GM12878 (cell line): ENCODE results near the gene BAHD1. TPM values are rescaled to one million over a fixed set of nuclear protein-coding genes. Genes with fewer than 3 reads are reported as not detected.

Source experiments
- ATAC-seq: fragments of 200-7000 bp; cut with Tn5 transposase; 3 replicates; pipeline ENCODE4 v1.9.1; 2020; ENCODE audit warnings: mild to moderate bottlenecking, moderate library complexity
- BruUV-seq: library from RNA; stranded (reverse); fragments of 400-500 nt; replicated peaks from 2 replicates; lab custom pipeline; 2021; lab: Mats Ljungman, UMichigan
- CTCF ChIA-PET: fragments of 300-600 bp; sonication (Branson Sonifier 250); formaldehyde crosslinking; extraction: SDS; loops from one replicate; lab custom pipeline; 2021; ENCODE audit warnings: inconsistent platforms; lab: Yijun Ruan, JAX
- POLR2A ChIA-PET: fragments of 350-600 bp; formaldehyde crosslinking; extraction: SDS; loops from one replicate; lab custom pipeline; 2021; ENCODE audit warnings: inconsistent platforms; lab: Charles Lee
- RAD21 ChIA-PET: fragments of 300-600 bp; sonication (Branson Sonifier 250); formaldehyde crosslinking; loops from one replicate; lab custom pipeline; 2023; ENCODE audit warnings: antibody characterized with exemption; ENCODE audit not compliant: unreplicated experiment; lab: Charles Lee
- SMC1A ChIA-PET: fragments of 300-600 bp; sonication (Branson Sonifier 250); formaldehyde crosslinking; loops from one replicate; lab custom pipeline; 2023; ENCODE audit not compliant: unreplicated experiment, uncharacterized antibody; lab: Charles Lee
- DNase-seq: peaks from one replicate; pipeline ENCODE4 v3.0.0-alpha.2; 2011; ENCODE audit warnings: low read depth, low spot score
- FAIRE-seq: peaks from 3 replicates; lab custom pipeline; 2011; peaks lifted over from hg19 to GRCh38; lab: Jason Lieb, UNC
- H2AFZ ChIP-seq: 2 replicates; pipeline ENCODE4 v1.6.0; 2011; ENCODE audit warnings: low read depth, low read length, control low read depth; ENCODE audit not compliant: control insufficient read depth
- H3K27ac ChIP-seq: 2 replicates; pipeline ENCODE4 v1.5.1; 2011; ENCODE audit warnings: control low read depth; ENCODE audit not compliant: control insufficient read depth, insufficient read depth
- H3K27me3 ChIP-seq, 2 experiments: replicated peaks in 1 of 2; 2 replicates each; pipeline versions ENCODE4 v1.6.0 to v1.6.1; 2011; ENCODE audit warnings: low read length in 1 of 2; ENCODE audit not compliant: control insufficient read depth in 2 of 2, insufficient read depth in 2 of 2
- H3K36me3 ChIP-seq, 2 experiments: 2 replicates each; pipeline ENCODE4 v1.5.1; 2011; ENCODE audit warnings: low read length in 1 of 2; ENCODE audit not compliant: control insufficient read depth in 2 of 2, insufficient read depth in 2 of 2
- H3K4me1 ChIP-seq: 2 replicates; pipeline ENCODE4 v1.6.1; 2011; ENCODE audit warnings: mild to moderate bottlenecking, low read length, moderate library complexity, mixed read lengths; ENCODE audit not compliant: control insufficient read depth, insufficient read depth
- H3K4me2 ChIP-seq: 2 replicates; pipeline ENCODE4 v1.6.0; 2011; ENCODE audit warnings: control low read depth; ENCODE audit not compliant: control insufficient read depth, insufficient read depth
- H3K4me3 ChIP-seq: fragments of 200-600 bp; sonication (generic); 2 replicates; pipeline ENCODE4 v1.5.1; 2016
- H3K79me2 ChIP-seq: 2 replicates; pipeline ENCODE4 v1.6.0; 2011; ENCODE audit warnings: low read length; ENCODE audit not compliant: control insufficient read depth, insufficient read depth
- H3K9ac ChIP-seq: 2 replicates; pipeline ENCODE4 v1.8.0; 2011; ENCODE audit warnings: low read length, control low read depth, mixed read lengths; ENCODE audit not compliant: control insufficient read depth, insufficient read depth
- H3K9me3 ChIP-seq: replicated peaks from 3 replicates; pipeline ENCODE4 v1.5.1; 2011; ENCODE audit warnings: mild to moderate bottlenecking, low read length; ENCODE audit not compliant: control insufficient read depth, insufficient read depth
- H4K20me1 ChIP-seq: 2 replicates; pipeline ENCODE4 v1.6.0; 2011; ENCODE audit not compliant: control insufficient read depth, insufficient read depth
- IKZF1 ChIP-seq: fragments of 450-650 bp; conservative IDR thresholded peaks from 2 replicates; pipeline ENCODE4 v1.6.1; 2017; ENCODE audit warnings: antibody characterized with exemption, mild to moderate bottlenecking
- KLF5 ChIP-seq: fragments of 450-650 bp; IDR thresholded peaks from 2 replicates; pipeline ENCODE4 v1.6.1; 2014; ENCODE audit warnings: mild to moderate bottlenecking; ENCODE audit not compliant: partially characterized antibody
- RAD21 ChIP-seq: IDR thresholded peaks from 2 replicates; pipeline ENCODE4 v1.6.1; 2011; ENCODE audit warnings: mild to moderate bottlenecking, low read depth, low read length, moderate library complexity; ENCODE audit not compliant: insufficient read depth
- SMC3 ChIP-seq: IDR thresholded peaks from 2 replicates; pipeline ENCODE4 v1.6.1; 2011; ENCODE audit warnings: low read length, improper control_type of control experiment, borderline replicate concordance
- YY1 ChIP-seq: IDR thresholded peaks from 2 replicates; pipeline ENCODE4 v1.6.1; 2011; ENCODE audit warnings: low read depth, mild to moderate bottlenecking, low read length
- ZNF217 ChIP-seq: fragments of 450-650 bp; IDR thresholded peaks from 2 replicates; pipeline ENCODE4 v1.6.1; 2017; ENCODE audit warnings: antibody characterized with exemption, mild to moderate bottlenecking
- WGBS: methylation state at CpG from one replicate; pipeline ENCODE4 v1.1.6; 2016; ENCODE audit warnings: low lambda C conversion rate; ENCODE audit not compliant: insufficient replicate concordance, insufficient coverage; ENCODE audit errors: missing lambda C conversion rate; 5-methylcytosine and 5-hydroxymethylcytosine counted together
- in situ Hi-C: fragments of 300-500 bp; cut with MboI; formaldehyde crosslinking; loops from 9 replicates; pipeline ENCODE4 v1.14.3; 2018; ENCODE audit warnings: mixed read lengths
- intact Hi-C: fragments of 100-400 bp; cut with micrococcal nuclease; formaldehyde crosslinking; loops from one replicate; pipeline ENCODE4 v1.14.2; 2022; ENCODE audit not compliant: unreplicated experiment
- polyA plus RNA-seq, 11 experiments: library from polyadenylated mRNA; depleted of rRNA in 4 of 11; unstranded in 6 of 11; stranded (reverse) in 5 of 11; fragments of >200 nt; fragmentation: Nextera tagmentation in 4 of 11; fragmentation: Illumina TruSeq in 1 of 11; extraction: Ambion mirVana in 4 of 11; extraction: Trizol in 1 of 11; gene quantifications; 1 replicate in 1 of 11; 2 replicates in 10 of 11; pipeline versions ENCODE4 v1.2.1 to v1.2.3, GENCODE V29; 2011 to 2016; ENCODE audit warnings: inconsistent platforms in 2 of 11, missing spikeins in 2 of 11, low read depth in 1 of 11
- total RNA-seq, 4 experiments: library from RNA; depleted of rRNA in 3 of 4; stranded (reverse); fragments of >200 nt in 3 of 4; fragmentation: Illumina TruSeq in 1 of 4; extraction: Trizol in 1 of 4; gene quantifications; 2 replicates each; pipeline versions ENCODE4 v1.2.1 to v1.2.3, GENCODE V29; 2013 to 2021
- TF ChIP-seq, protein P1 (sequence below): IDR thresholded peaks from 2 replicates; pipeline ENCODE4 v1.6.1; 2012; ENCODE audit warnings: low read depth, low read length, improper control_type of control experiment
- TF ChIP-seq, protein P2 (sequence below), 3 experiments: IDR thresholded peaks in 2 of 3; conservative IDR thresholded peaks in 1 of 3; 2 replicates each; pipeline ENCODE4 v1.5.1; 2011; ENCODE audit warnings: low read depth in 3 of 3, low read length in 3 of 3, mild to moderate bottlenecking in 3 of 3, control low read depth in 2 of 3, moderate library complexity in 2 of 3, inconsistent platforms in 1 of 3, mixed read lengths in 1 of 3; ENCODE audit not compliant: control insufficient read depth in 2 of 3, insufficient read depth in 1 of 3; ENCODE audit errors: extremely low read depth in 1 of 3
- TF ChIP-seq, protein P3 (sequence below): fragments of 450-650 bp; IDR thresholded peaks from 2 replicates; pipeline ENCODE4 v1.6.1; 2017; ENCODE audit warnings: low read depth, mild to moderate bottlenecking, moderate library complexity

The BAHD1 gene
- total and polyA plus RNA-seq, 10 of the 15 experiments (the other 5 are each of a cell fraction or from before 2014, with no cell fraction given) = 0.21 to 21.8 (median 5.8) TPM

DNA sequence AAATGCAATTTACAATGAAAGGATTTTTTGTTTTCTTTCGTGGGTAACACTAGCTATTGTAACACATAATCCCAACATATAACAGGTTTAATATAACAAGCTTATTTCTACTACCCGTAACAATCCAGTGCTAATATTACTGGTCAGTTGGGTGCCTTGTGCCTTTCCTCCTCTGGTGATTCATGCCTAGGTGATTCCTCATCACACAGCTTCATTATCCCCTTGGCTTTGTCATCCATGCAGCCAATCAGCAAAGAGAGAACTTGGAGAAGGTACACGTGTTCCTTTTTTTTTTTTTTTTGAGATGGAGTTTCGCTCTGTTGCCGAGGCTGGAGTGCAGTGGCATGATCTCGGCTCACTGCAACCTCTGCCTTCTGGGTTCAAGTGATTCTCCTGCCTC lies 60.7 kb downstream of the BAHD1 start (continued):
- TF ChIP-seq, protein P1, sequence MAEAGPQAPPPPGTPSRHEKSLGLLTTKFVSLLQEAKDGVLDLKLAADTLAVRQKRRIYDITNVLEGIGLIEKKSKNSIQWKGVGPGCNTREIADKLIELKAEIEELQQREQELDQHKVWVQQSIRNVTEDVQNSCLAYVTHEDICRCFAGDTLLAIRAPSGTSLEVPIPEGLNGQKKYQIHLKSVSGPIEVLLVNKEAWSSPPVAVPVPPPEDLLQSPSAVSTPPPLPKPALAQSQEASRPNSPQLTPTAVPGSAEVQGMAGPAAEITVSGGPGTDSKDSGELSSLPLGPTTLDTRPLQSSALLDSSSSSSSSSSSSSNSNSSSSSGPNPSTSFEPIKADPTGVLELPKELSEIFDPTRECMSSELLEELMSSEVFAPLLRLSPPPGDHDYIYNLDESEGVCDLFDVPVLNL = no peak
- no peak for TF ChIP-seq KLF5

DNA sequence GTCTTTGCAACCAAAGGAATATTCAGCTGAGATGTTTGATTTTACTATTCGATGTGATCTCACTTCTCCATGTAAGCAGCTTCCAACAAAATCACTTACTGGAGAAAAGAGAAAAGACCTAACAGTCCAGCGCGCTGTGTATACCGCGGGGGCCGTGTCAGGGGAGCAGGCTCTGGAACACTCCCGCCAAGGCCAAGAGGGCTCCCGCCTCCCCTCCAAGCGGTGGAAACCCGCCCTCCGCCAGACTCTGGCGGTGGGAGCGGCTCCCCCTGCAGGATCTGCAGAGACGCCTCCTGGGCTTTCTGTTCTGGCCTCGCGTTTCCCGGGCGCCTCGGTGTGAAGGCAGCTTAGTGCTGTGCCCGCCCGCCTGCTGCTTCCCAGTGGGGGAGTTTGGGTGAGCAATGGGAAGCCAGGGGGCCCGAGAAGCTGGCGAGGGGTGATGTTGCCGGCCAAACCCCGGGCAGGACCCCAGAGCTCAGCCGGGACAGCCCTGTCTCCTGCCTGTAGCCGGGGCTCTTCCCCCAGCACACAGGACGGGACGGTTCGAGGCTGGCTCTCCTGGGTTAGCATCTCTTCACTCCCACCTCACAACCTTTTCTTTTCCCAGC lies 66.3 kb downstream of the BAHD1 start:
- peak overlapping the region; percentile 18; the same call in 1 of the 2 replicates for H3K4me2 ChIP-seq
- peak; percentile 54 for TF ChIP-seq IKZF1
- peak; percentile 18; the same call in 1 of the 2 replicates for TF ChIP-seq YY1
- TF ChIP-seq, protein P2, sequence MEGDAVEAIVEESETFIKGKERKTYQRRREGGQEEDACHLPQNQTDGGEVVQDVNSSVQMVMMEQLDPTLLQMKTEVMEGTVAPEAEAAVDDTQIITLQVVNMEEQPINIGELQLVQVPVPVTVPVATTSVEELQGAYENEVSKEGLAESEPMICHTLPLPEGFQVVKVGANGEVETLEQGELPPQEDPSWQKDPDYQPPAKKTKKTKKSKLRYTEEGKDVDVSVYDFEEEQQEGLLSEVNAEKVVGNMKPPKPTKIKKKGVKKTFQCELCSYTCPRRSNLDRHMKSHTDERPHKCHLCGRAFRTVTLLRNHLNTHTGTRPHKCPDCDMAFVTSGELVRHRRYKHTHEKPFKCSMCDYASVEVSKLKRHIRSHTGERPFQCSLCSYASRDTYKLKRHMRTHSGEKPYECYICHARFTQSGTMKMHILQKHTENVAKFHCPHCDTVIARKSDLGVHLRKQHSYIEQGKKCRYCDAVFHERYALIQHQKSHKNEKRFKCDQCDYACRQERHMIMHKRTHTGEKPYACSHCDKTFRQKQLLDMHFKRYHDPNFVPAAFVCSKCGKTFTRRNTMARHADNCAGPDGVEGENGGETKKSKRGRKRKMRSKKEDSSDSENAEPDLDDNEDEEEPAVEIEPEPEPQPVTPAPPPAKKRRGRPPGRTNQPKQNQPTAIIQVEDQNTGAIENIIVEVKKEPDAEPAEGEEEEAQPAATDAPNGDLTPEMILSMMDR (IDR thresholded peaks at IDR 0.05 in 2 of 3, conservative IDR thresholded peaks at IDR 0.05 in 1 of 3; ENCODE audit: control insufficient read depth in 2 of 3, extremely low read depth in 1 of 3, insufficient read depth in 1 of 3, low read depth in 3 of 3, low read length in 3 of 3) = peak; percentile 65 to 82 (median 73)
- no peak for TF ChIP-seq ZNF217
- TF ChIP-seq, protein P3, sequence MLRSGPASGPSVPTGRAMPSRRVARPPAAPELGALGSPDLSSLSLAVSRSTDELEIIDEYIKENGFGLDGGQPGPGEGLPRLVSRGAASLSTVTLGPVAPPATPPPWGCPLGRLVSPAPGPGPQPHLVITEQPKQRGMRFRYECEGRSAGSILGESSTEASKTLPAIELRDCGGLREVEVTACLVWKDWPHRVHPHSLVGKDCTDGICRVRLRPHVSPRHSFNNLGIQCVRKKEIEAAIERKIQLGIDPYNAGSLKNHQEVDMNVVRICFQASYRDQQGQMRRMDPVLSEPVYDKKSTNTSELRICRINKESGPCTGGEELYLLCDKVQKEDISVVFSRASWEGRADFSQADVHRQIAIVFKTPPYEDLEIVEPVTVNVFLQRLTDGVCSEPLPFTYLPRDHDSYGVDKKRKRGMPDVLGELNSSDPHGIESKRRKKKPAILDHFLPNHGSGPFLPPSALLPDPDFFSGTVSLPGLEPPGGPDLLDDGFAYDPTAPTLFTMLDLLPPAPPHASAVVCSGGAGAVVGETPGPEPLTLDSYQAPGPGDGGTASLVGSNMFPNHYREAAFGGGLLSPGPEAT = no peak
- peak; percentile 61 for TF ChIP-seq RAD21
- TF ChIP-seq SMC3 = peak; percentile 57; the same call in 1 of the 2 replicates
- FAIRE-seq (no peak), ATAC-seq (peak; percentile 65), DNase-seq (no peak)
- POLR2A ChIA-PET = interaction anchor here (0.5 to 1.3 kb wide), 2 partner anchors 15 to 848 kb away, joined by 3 read pairs; no protein-coding TSS in a partner anchor
- H3K4me1 ChIP-seq = peaks cover 9% of the 10 kb centered on the region
- H3K9ac ChIP-seq = no peak overlapping the region; the same call in 1 of the 2 replicates
- BruUV-seq = no TSS peak
- no peaks in the 10 kb centered on the region for H3K36me3 ChIP-seq
- intact Hi-C loops (loop anchor here (10.0 kb wide), 1 partner anchor 162 kb away; the partner anchor contains the start of gene CCDC9B), in situ Hi-C loops (no loop called here)
- no peak overlapping the region for H3K4me3 ChIP-seq
- RAD21 ChIA-PET = interaction anchor here (1.0 kb wide), 1 partner anchor 10 kb away, joined by 3 read pairs; no protein-coding TSS in a partner anchor
- H3K9me3 ChIP-seq = no peaks in the 10 kb centered on the region
- no peaks in the 10 kb centered on the region for H3K79me2 ChIP-seq
- peak overlapping the region; percentile 47 for H2AFZ ChIP-seq
- 19% methylated on average over 30 of the region's 30 CpGs for WGBS
- H4K20me1 ChIP-seq = no peaks in the 10 kb centered on the region
- SMC1A ChIA-PET = interaction anchor here (1.0 to 1.5 kb wide), 2 partner anchors 64 to 68 kb away, joined by 3 to 5 read pairs; no protein-coding TSS in a partner anchor
- no peaks in the 10 kb centered on the region for H3K27me3 ChIP-seq
- CTCF ChIA-PET = interaction anchor here (0.6 to 2.0 kb wide), 13 partner anchors 21 to 728 kb away, joined by 3 to 8 read pairs (median 3); partner anchors contain the start of gene BAHD1
- no peak overlapping the region for H3K27ac ChIP-seq
